ENCODE measurements around the gene PTPRN2. TPM values are rescaled to one million over a fixed set of nuclear protein-coding genes. Genes with fewer than 3 reads are reported as not detected.

Gene PTPRN2
- total RNA-seq, 1 experiment from 2014 or later = 1.1 TPM

DNA sequence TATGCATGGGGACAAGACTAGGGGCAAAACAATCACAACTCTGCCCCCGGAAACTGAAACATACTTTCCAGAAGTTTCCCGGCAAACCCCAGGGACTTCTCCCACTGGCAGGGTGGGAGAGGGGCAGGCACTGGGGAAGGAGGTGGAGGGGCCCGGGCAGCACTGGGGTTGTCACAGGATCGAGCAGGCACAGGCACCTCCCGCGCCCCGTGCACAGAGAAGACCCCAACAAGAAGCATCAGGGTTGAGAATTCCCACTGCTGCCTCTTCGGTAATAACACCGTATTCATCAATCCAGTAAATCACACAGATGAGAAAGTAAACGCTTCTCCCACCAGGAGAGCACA lies 490.5 kb downstream of the PTPRN2 start:
- BruUV-seq (replicated peaks) = no TSS peak
- in situ Hi-C loops (cut with HindIII; ENCODE audit: low pct_unique_long_range_greater_than_20kb, low sequenced_read_pairs) (no loop called here), intact Hi-C loops (cut with micrococcal nuclease; ENCODE audit: unreplicated experiment) (no loop called here)
- Histone ChIP-seq H3K36me3 (ENCODE audit: control insufficient read depth, insufficient read depth, low read length) (no peaks in the 10 kb centered on the region), H3K27me3 (ENCODE audit: control insufficient read depth, insufficient read depth, low read length) (no peaks in the 10 kb centered on the region; the same call in 1 of the 2 replicates), H3K4me3 (ENCODE audit: low read depth in 2 of 2, low read length in 2 of 2) (no peak overlapping the region), H3K9me3 (ENCODE audit: control insufficient read depth, insufficient read depth, low read depth, low read length) (no peaks in the 10 kb centered on the region), H3K4me1 (ENCODE audit: control insufficient read depth, insufficient read depth, low read length) (no peaks in the 10 kb centered on the region), H3K27ac (ENCODE audit: low read length) (no peak overlapping the region)
- ChIA-PET CTCF (no interaction called here), POLR2A (no interaction called here)
- TF ChIP-seq SIN3A (IDR thresholded peaks at IDR 0.05; ENCODE audit: borderline replicate concordance, insufficient read depth, low read depth, low read length) = no peak
- no peak for TF ChIP-seq POLR2AphosphoS5 (IDR thresholded peaks at IDR 0.05; ENCODE audit: low read depth, low read length)
- TF ChIP-seq, protein P1, sequence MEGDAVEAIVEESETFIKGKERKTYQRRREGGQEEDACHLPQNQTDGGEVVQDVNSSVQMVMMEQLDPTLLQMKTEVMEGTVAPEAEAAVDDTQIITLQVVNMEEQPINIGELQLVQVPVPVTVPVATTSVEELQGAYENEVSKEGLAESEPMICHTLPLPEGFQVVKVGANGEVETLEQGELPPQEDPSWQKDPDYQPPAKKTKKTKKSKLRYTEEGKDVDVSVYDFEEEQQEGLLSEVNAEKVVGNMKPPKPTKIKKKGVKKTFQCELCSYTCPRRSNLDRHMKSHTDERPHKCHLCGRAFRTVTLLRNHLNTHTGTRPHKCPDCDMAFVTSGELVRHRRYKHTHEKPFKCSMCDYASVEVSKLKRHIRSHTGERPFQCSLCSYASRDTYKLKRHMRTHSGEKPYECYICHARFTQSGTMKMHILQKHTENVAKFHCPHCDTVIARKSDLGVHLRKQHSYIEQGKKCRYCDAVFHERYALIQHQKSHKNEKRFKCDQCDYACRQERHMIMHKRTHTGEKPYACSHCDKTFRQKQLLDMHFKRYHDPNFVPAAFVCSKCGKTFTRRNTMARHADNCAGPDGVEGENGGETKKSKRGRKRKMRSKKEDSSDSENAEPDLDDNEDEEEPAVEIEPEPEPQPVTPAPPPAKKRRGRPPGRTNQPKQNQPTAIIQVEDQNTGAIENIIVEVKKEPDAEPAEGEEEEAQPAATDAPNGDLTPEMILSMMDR (IDR thresholded peaks at IDR 0.05) = no peak
- no peak for TF ChIP-seq TCF7L2 (IDR thresholded peaks at IDR 0.05; ENCODE audit: low read depth, low read length)
- TF ChIP-seq, protein P2, sequence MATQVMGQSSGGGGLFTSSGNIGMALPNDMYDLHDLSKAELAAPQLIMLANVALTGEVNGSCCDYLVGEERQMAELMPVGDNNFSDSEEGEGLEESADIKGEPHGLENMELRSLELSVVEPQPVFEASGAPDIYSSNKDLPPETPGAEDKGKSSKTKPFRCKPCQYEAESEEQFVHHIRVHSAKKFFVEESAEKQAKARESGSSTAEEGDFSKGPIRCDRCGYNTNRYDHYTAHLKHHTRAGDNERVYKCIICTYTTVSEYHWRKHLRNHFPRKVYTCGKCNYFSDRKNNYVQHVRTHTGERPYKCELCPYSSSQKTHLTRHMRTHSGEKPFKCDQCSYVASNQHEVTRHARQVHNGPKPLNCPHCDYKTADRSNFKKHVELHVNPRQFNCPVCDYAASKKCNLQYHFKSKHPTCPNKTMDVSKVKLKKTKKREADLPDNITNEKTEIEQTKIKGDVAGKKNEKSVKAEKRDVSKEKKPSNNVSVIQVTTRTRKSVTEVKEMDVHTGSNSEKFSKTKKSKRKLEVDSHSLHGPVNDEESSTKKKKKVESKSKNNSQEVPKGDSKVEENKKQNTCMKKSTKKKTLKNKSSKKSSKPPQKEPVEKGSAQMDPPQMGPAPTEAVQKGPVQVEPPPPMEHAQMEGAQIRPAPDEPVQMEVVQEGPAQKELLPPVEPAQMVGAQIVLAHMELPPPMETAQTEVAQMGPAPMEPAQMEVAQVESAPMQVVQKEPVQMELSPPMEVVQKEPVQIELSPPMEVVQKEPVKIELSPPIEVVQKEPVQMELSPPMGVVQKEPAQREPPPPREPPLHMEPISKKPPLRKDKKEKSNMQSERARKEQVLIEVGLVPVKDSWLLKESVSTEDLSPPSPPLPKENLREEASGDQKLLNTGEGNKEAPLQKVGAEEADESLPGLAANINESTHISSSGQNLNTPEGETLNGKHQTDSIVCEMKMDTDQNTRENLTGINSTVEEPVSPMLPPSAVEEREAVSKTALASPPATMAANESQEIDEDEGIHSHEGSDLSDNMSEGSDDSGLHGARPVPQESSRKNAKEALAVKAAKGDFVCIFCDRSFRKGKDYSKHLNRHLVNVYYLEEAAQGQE (IDR thresholded peaks at IDR 0.05; ENCODE audit: insufficient read depth in 1 of 2, low read depth in 2 of 2, low read length in 1 of 2) = no peak
- ATAC-seq (no peak), DNase-seq (ENCODE audit: low read depth, low spot score) (no peak)

DNA sequence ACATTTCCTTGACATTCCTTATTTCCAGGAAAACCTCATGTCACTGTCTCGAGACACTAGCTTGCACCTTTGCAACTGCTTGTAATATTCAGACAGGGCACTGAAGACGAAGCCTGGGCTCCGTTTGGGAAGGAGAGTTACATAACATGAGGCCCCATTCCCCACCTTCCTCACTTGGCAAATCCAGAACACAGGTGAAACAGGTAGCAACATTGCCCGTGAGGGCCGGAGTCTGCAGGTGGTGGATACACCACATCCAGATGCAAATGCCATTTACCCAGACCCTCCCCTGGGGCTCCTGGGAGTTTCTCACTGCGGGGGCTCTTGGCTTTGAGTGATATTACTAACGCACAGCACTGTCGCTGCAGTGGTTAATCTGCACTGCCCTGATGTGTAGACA lies 491.0 kb downstream of the PTPRN2 start:
- no peak overlapping the region for H3K4me3 ChIP-seq (ENCODE audit: low read depth in 2 of 2, low read length in 2 of 2)
- TF ChIP-seq, protein P2 (IDR thresholded peaks at IDR 0.05; ENCODE audit: insufficient read depth in 1 of 2, low read depth in 2 of 2, low read length in 1 of 2) = no peak
- TF ChIP-seq SIN3A (IDR thresholded peaks at IDR 0.05; ENCODE audit: borderline replicate concordance, insufficient read depth, low read depth, low read length) (no peak), TCF7L2 (IDR thresholded peaks at IDR 0.05; ENCODE audit: low read depth, low read length) (no peak), POLR2AphosphoS5 (IDR thresholded peaks at IDR 0.05; ENCODE audit: low read depth, low read length) (no peak)
- TF ChIP-seq, protein P1 (IDR thresholded peaks at IDR 0.05) = no peak
- ChIA-PET CTCF (no interaction called here), POLR2A (no interaction called here)
- in situ Hi-C loops (cut with HindIII; ENCODE audit: low pct_unique_long_range_greater_than_20kb, low sequenced_read_pairs) = no loop called here
- no peak for DNase-seq (ENCODE audit: low read depth, low spot score)
- H3K4me1 ChIP-seq (ENCODE audit: control insufficient read depth, insufficient read depth, low read length) = no peaks in the 10 kb centered on the region
- H3K36me3 ChIP-seq (ENCODE audit: control insufficient read depth, insufficient read depth, low read length) = no peaks in the 10 kb centered on the region
- no peak for ATAC-seq
- no TSS peak for BruUV-seq (replicated peaks)
- H3K9me3 ChIP-seq (ENCODE audit: control insufficient read depth, insufficient read depth, low read depth, low read length) = no peaks in the 10 kb centered on the region
- H3K27me3 ChIP-seq (ENCODE audit: control insufficient read depth, insufficient read depth, low read length) = no peaks in the 10 kb centered on the region; the same call in 1 of the 2 replicates
- intact Hi-C loops (cut with micrococcal nuclease; ENCODE audit: unreplicated experiment) = no loop called here
- no peak overlapping the region for H3K27ac ChIP-seq (ENCODE audit: low read length)
